ENCODE data around the gene CST8.

CST8 gene

DNA sequence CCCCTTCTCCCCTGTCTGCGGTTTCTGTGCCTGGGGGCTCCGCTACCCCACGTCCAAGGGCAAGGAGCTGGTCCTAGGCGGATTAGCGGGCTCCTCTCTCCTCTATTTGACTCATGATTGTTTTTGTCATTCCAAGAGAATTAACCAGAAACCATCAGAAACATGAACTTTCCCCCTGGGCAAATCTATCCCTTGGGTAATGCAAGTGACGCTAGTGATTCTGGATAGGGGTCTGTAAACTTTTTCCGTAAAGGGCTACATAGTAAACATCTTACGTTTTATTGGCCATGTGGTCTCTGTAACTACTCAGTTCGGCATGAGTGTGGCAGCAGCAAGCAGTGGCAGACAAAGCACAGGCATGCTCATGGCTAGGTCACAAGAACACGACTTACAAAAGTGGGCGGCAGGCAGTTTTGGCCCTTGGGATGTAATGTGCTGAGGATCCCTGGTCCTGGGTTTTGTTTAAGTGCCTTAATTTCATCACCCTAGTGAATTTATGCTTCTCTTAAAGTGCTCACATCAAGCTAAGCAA, 38.9 kb upstream of the CST8 start (continued):
- TF ChIP-seq IKZF3 (tag by site-specific recombination; IDR thresholded peaks at IDR 0.05) (no peak), GLIS1 (tag by site-specific recombination; IDR thresholded peaks at IDR 0.05) (no peak), ZNF311 (tag by site-specific recombination; IDR thresholded peaks at IDR 0.05; ENCODE audit: borderline replicate concordance) (no peak), ZNF184 (tag by site-specific recombination; IDR thresholded peaks at IDR 0.05) (no peak)

DNA sequence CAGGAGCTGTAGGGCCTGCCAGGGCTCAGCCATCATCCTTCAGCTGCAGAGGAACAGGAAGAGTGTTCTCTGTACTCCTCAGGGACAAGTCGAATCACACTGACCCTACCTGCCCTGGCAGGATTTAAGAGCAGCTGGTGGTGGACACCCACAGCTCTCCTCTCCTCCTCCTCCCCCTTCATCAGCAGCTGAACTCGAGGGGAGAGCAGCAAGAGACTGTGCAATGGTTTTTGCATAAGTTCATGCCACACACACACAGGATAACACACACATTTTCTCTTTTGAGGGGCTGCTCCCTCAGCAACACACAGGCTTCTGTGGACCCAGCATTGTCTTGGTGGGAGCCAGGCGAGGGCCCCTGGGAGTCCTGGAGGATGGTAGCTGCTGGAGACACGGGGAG, 38.1 kb upstream of the CST8 start, which contains the start of gene CST11:
TSS of gene CST11 (minus strand) at position 101 of the 400 bp plus-strand sequence. CDS start at position 36, 65 bp downstream.
- TF ChIP-seq ZNF561 (tag by site-specific recombination; IDR thresholded peaks at IDR 0.05; ENCODE audit: borderline replicate concordance): no peak
- no peak for TF ChIP-seq ZBTB10 (tag by site-specific recombination; IDR thresholded peaks at IDR 0.05)
- TF ChIP-seq ZFHX2 (tag by site-specific recombination; conservative IDR thresholded peaks at IDR 0.05): no peak
- no peak for TF ChIP-seq ZBTB1 (tag by site-specific recombination; IDR thresholded peaks at IDR 0.05)
- TF ChIP-seq REPIN1 (tag by site-specific recombination; IDR thresholded peaks at IDR 0.05; ENCODE audit: low read depth): no peak
- TF ChIP-seq, protein P1, sequence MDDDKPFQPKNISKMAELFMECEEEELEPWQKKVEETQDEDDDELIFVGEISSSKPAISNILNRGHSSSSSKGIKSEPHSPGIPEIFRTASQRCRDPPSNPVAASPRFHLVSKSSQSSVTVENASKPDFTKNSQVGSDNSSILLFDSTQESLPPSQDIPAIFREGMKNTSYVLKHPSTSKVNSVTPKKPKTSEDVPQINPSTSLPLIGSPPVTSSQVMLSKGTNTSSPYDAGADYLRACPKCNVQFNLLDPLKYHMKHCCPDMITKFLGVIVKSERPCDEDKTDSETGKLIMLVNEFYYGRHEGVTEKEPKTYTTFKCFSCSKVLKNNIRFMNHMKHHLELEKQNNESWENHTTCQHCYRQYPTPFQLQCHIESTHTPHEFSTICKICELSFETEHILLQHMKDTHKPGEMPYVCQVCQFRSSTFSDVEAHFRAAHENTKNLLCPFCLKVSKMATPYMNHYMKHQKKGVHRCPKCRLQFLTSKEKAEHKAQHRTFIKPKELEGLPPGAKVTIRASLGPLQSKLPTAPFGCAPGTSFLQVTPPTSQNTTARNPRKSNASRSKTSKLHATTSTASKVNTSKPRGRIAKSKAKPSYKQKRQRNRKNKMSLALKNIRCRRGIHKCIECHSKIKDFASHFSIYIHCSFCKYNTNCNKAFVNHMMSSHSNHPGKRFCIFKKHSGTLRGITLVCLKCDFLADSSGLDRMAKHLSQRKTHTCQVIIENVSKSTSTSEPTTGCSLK (tag by site-specific recombination; IDR thresholded peaks at IDR 0.05): no peak
- TF ChIP-seq ZNF837 (tag by site-specific recombination; IDR thresholded peaks at IDR 0.05): no peak
- no peak for TF ChIP-seq ZNF394 (tag by site-specific recombination; IDR thresholded peaks at IDR 0.05; ENCODE audit: borderline replicate concordance)
- TF ChIP-seq, protein P2, sequence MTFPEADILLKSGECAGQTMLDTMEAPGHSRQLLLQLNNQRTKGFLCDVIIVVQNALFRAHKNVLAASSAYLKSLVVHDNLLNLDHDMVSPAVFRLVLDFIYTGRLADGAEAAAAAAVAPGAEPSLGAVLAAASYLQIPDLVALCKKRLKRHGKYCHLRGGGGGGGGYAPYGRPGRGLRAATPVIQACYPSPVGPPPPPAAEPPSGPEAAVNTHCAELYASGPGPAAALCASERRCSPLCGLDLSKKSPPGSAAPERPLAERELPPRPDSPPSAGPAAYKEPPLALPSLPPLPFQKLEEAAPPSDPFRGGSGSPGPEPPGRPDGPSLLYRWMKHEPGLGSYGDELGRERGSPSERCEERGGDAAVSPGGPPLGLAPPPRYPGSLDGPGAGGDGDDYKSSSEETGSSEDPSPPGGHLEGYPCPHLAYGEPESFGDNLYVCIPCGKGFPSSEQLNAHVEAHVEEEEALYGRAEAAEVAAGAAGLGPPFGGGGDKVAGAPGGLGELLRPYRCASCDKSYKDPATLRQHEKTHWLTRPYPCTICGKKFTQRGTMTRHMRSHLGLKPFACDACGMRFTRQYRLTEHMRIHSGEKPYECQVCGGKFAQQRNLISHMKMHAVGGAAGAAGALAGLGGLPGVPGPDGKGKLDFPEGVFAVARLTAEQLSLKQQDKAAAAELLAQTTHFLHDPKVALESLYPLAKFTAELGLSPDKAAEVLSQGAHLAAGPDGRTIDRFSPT (tag by site-specific recombination; IDR thresholded peaks at IDR 0.05): no peak
- Histone ChIP-seq H3K27ac (ENCODE audit: extremely low read depth, low read depth, low read length) (no peak within 1 kb of the TSS), H3K4me3 (ENCODE audit: low read depth, low read length) (no peak within 1 kb of the TSS), H3K36me3 (ENCODE audit: control insufficient read depth in 2 of 2, insufficient read depth in 1 of 2, low read length in 2 of 2) (no peaks in the 10 kb centered on the region), H3K4me1 (ENCODE audit: control insufficient read depth, insufficient read depth, low read length) (no peaks in the 10 kb centered on the region), H3K9me3 (ENCODE audit: control insufficient read depth, insufficient read depth, low read depth, low read length) (no peaks in the 10 kb centered on the region)
- POLR2A ChIA-PET: no interaction called here
- CTCF ChIA-PET: interaction anchor here (0.8 kb wide), 1 partner anchor 154 kb away, joined by 4 read pairs; no protein-coding TSS in a partner anchor

GRCh38 chr20:23453549-23454543, 37.1 kb upstream of the CST8 start:
- no peak overlapping the region for H3K27ac ChIP-seq (ENCODE audit: extremely low read depth, low read depth, low read length)
- no peak overlapping the region for H3K4me3 ChIP-seq (ENCODE audit: low read depth, low read length)
- CTCF ChIA-PET: interaction anchor here (0.6 to 1.1 kb wide), 2 partner anchors 12 to 103 kb away, joined by 4 read pairs; partner anchors contain the start of gene NXT1
- no peaks in the 10 kb centered on the region for H3K4me1 ChIP-seq (ENCODE audit: control insufficient read depth, insufficient read depth, low read length)
- no peaks in the 10 kb centered on the region for H3K36me3 ChIP-seq (ENCODE audit: control insufficient read depth in 2 of 2, insufficient read depth in 1 of 2, low read length in 2 of 2)
- POLR2A ChIA-PET: no interaction called here
- H3K9me3 ChIP-seq (ENCODE audit: control insufficient read depth, insufficient read depth, low read depth, low read length): no peaks in the 10 kb centered on the region
- TF ChIP-seq ZEB2 (tag by site-specific recombination; IDR thresholded peaks at IDR 0.05): no peak
- TF ChIP-seq, protein P3, sequence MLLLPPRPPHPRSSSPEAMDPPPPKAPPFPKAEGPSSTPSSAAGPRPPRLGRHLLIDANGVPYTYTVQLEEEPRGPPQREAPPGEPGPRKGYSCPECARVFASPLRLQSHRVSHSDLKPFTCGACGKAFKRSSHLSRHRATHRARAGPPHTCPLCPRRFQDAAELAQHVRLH (tag by site-specific recombination; IDR thresholded peaks at IDR 0.05): no peak
- no peak for TF ChIP-seq KLF10 (tag by site-specific recombination; IDR thresholded peaks at IDR 0.05)
- TF ChIP-seq MEIS1 (CRISPR knock-in tag; IDR thresholded peaks at IDR 0.05; ENCODE audit: borderline replicate concordance): no peak
- no peak for TF ChIP-seq ZNF621 (tag by site-specific recombination; IDR thresholded peaks at IDR 0.05)
- no peak for TF ChIP-seq ZNF514 (tag by site-specific recombination; IDR thresholded peaks at IDR 0.05)
- TF ChIP-seq EGR2 (tag by site-specific recombination; IDR thresholded peaks at IDR 0.05; ENCODE audit: low read depth): peak; percentile 63; the same call in 1 of the 2 replicates
- TF ChIP-seq, protein P1 (tag by site-specific recombination; IDR thresholded peaks at IDR 0.05): peak; percentile 27; the same call in 1 of the 2 replicates
- TF ChIP-seq TRIM28 (IDR thresholded peaks at IDR 0.05; ENCODE audit: borderline replicate concordance, low read length): no peak

Data from HEK293 (cell line).